ENCODE data around the gene CTR9. TPM values are rescaled to one million over a fixed set of nuclear protein-coding genes. Genes with fewer than 3 reads are reported as not detected.

CTR9 gene
- total RNA-seq, 1 donor from 2014 or later: 28.0 TPM

DNA sequence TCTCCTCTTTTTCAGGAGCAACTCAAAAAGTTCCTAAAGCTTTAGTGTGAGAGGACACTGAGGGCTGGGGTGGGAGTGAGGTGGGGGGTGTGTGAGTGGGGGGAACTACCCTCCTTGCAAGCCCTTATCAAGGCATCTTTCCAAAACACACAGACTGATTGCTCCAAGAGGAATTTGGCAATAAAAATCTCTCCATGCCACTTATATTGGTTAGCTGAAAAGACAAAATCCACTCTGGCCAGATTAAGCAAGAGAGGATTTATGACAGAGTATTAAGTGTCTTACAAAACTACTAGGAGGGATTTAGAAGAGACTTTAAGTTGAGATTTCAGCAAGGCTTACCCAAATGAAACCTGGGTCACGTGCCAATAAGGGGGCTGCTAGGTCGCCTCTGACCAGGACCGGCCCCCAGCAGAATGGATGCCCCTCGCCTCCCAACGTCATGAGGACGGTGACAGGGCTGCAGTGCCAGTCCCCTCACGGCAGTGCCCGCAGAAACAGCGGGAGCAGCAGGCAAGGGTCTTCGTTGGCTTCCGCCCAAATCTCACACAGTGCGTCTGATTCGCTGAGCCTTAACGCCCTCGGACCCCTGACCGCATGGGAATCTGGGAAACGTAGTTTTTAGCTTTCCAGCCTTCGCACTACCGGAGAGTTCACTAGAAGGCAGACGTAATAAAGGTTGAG lies 22.1 kb upstream of the CTR9 start:
- no peak for DNase-seq (ENCODE audit: extremely low spot score, unreplicated experiment)
- H3K27me3 Mint-ChIP-seq (ENCODE audit: unreplicated experiment): no peaks in the 10 kb centered on the region
- TF ChIP-seq, protein P1, sequence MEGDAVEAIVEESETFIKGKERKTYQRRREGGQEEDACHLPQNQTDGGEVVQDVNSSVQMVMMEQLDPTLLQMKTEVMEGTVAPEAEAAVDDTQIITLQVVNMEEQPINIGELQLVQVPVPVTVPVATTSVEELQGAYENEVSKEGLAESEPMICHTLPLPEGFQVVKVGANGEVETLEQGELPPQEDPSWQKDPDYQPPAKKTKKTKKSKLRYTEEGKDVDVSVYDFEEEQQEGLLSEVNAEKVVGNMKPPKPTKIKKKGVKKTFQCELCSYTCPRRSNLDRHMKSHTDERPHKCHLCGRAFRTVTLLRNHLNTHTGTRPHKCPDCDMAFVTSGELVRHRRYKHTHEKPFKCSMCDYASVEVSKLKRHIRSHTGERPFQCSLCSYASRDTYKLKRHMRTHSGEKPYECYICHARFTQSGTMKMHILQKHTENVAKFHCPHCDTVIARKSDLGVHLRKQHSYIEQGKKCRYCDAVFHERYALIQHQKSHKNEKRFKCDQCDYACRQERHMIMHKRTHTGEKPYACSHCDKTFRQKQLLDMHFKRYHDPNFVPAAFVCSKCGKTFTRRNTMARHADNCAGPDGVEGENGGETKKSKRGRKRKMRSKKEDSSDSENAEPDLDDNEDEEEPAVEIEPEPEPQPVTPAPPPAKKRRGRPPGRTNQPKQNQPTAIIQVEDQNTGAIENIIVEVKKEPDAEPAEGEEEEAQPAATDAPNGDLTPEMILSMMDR (IDR thresholded peaks at IDR 0.05): no peak
- peaks cover 6% of the 10 kb centered on the region for H3K4me1 Mint-ChIP-seq (ENCODE audit: unreplicated experiment)
- no peak overlapping the region for H3K27ac Mint-ChIP-seq (ENCODE audit: unreplicated experiment)
- no peaks in the 10 kb centered on the region for H3K36me3 Mint-ChIP-seq (ENCODE audit: unreplicated experiment)
- peak overlapping the region; percentile 66 for H3K4me3 Mint-ChIP-seq (ENCODE audit: unreplicated experiment)
- H3K9me3 Mint-ChIP-seq (ENCODE audit: unreplicated experiment): peaks cover 6% of the 10 kb centered on the region

DNA sequence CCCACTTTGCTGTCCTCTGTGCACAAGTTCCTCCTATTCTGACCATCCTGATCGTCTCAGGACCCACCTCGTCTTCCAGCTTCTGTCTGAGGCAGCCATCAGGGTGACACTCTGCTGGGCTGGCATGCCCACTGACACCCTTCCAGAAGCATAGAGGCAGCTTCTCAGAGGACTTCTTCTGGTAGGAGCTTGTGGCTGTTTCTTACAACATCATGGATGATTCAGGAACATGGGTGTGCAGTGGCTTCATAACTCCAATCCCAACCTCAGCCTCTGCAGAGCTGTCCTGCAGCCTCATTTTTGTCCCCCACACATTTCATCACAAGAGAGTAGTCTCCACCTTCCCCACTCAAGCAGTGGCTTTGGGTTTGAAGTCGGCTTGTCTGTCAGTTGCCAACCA lies 20.9 kb upstream of the CTR9 start:
- Mint-ChIP-seq H3K27me3 (ENCODE audit: unreplicated experiment) (no peaks in the 10 kb centered on the region), H3K4me3 (ENCODE audit: unreplicated experiment) (no peak overlapping the region), H3K9me3 (ENCODE audit: unreplicated experiment) (peaks cover 6% of the 10 kb centered on the region), H3K36me3 (ENCODE audit: unreplicated experiment) (no peaks in the 10 kb centered on the region), H3K27ac (ENCODE audit: unreplicated experiment) (no peak overlapping the region), H3K4me1 (ENCODE audit: unreplicated experiment) (peaks cover 7% of the 10 kb centered on the region)
- TF ChIP-seq, protein P1 (IDR thresholded peaks at IDR 0.05): no peak
- DNase-seq (ENCODE audit: extremely low spot score, unreplicated experiment): no peak

DNA sequence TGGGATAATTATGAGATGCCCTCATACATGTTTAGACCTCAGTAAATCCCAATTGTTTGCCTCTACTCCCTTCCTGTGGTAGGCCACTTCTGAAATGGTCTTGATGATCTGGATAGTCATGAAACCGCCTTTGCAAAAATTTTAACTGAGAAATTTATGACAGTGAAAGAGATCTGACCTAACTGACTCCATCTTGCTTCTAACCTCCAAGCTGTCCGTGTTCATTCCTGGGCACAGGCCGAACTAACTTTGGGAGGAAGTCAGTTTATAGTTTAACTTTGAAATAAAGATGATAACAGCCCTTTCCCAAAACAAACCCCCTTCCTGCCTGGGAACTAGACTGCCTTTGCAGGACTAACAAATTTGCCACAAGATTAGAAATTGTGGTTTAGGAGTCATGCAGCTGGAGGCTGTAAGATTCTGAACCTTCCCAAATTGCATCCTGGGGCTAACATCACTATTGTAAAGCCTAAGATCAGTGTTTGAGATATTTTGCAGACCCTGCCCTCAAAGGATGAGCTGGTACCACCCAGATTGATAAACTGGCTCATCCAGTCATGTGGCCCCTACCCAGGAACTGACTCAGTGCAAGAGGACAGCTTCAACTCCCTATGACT lies 19.9 kb upstream of the CTR9 start:
- no peaks in the 10 kb centered on the region for H3K27me3 Mint-ChIP-seq (ENCODE audit: unreplicated experiment)
- DNase-seq (ENCODE audit: extremely low spot score, unreplicated experiment): no peak
- peaks cover 17% of the 10 kb centered on the region for H3K4me1 Mint-ChIP-seq (ENCODE audit: unreplicated experiment)
- H3K36me3 Mint-ChIP-seq (ENCODE audit: unreplicated experiment): no peaks in the 10 kb centered on the region
- no peak overlapping the region for H3K4me3 Mint-ChIP-seq (ENCODE audit: unreplicated experiment)
- no peak overlapping the region for H3K27ac Mint-ChIP-seq (ENCODE audit: unreplicated experiment)
- TF ChIP-seq, protein P1 (IDR thresholded peaks at IDR 0.05): no peak
- H3K9me3 Mint-ChIP-seq (ENCODE audit: unreplicated experiment): no peaks in the 10 kb centered on the region

DNA sequence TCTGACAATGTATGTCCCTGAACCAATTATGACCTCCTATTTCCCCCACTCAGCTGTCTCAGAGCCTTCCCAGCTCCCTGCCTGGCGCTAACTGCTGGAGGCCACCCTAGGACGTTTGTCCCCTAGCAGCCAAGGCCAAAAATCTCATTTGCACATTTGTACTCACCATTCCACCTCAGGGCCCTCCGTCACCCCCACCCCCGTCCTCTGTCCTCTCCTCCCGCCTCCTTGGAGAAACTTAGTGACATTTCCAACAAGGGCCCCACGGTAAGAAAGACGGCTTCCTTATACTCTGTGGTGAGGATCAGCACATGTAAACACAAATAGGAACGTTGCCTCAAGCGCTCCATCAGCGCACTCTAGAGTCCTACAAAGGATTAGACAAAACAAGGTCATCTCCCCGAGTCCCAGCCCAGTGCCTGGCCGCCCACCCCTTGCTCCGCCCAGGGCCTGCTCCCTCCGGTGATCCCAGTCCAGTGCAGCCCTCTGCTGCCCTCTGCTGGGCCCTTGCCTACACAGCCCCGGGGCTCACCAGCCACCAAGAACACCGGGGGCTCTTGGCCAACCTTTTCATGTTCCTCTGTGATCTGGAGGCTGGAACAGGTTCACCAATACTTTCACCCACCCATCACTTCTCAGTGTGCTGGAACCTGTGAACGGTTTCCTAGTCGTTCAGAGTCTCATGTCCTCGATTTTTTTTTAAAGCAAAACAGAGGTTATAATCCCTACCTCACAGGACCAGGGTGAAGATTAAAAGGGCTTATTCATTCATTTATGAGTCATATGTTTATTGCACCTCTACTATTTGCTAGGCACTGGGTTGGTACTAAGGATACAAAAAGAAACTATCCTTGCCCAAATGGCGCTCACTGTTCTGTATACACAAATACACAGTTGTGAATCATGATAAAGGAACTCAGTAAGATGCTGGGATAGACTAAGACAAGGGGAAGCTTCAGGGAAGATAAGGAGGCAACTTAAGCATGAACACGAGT lies 15.3 kb upstream of the CTR9 start:
- peaks cover 14% of the 10 kb centered on the region for H3K4me1 Mint-ChIP-seq (ENCODE audit: unreplicated experiment)
- no peaks in the 10 kb centered on the region for H3K36me3 Mint-ChIP-seq (ENCODE audit: unreplicated experiment)
- no peaks in the 10 kb centered on the region for H3K9me3 Mint-ChIP-seq (ENCODE audit: unreplicated experiment)
- DNase-seq (ENCODE audit: extremely low spot score, unreplicated experiment): peak; percentile 97
- peak overlapping the region; percentile 82 for H3K27ac Mint-ChIP-seq (ENCODE audit: unreplicated experiment)
- peak overlapping the region; percentile 62 for H3K4me3 Mint-ChIP-seq (ENCODE audit: unreplicated experiment)
- H3K27me3 Mint-ChIP-seq (ENCODE audit: unreplicated experiment): no peaks in the 10 kb centered on the region
- TF ChIP-seq, protein P1 (IDR thresholded peaks at IDR 0.05): peak; percentile 99
